SKM-1 (cell line): ENCODE data around the gene CCDC124.

Experiments used
- DNase-seq: peaks from one replicate; lab custom pipeline; 2025; ENCODE audit not compliant: unreplicated experiment; lab: John Stamatoyannopoulos, UW

The CCDC124 gene

GRCh38 chr19:17951990-17952976 is 19.5 kb downstream of the CCDC124 start:
- no peak for DNase-seq

- DNase-seq, result no peak
Observed at GRCh38 chr19:17953316-17953801, 20.5 kb downstream of the CCDC124 start.

GRCh38 chr19:17953869-17954268 is 21.1 kb downstream of the CCDC124 start:
- DNase-seq, result no peak

GRCh38 chr19:17954401-17954800 is 21.6 kb downstream of the CCDC124 start:
- DNase-seq, result no peak

- DNase-seq, result no peak
Observed at GRCh38 chr19:17957149-17957849, 24.5 kb downstream of the CCDC124 start.

- DNase-seq, result no peak
Observed at GRCh38 chr19:17957885-17958284, 25.1 kb downstream of the CCDC124 start.

- DNase-seq, result no peak
Observed at GRCh38 chr19:17963936-17964691, 31.3 kb downstream of the CCDC124 start.

GRCh38 chr19:17965370-17966128 is 32.7 kb downstream of the CCDC124 start:
- no peak for DNase-seq

- no peak for DNase-seq
Observed at GRCh38 chr19:17966129-17966483, 33.3 kb downstream of the CCDC124 start.

- DNase-seq, result no peak
Observed at GRCh38 chr19:17966550-17967256, 33.9 kb downstream of the CCDC124 start, which contains the start of gene KCNN1. TSS of gene KCNN1 (plus strand) at chr19:17967107. CDS start at chr19:17973889, 6,782 bp downstream.

GRCh38 chr19:17967257-17968051 is 34.6 kb downstream of the CCDC124 start:
- no peak for DNase-seq

GRCh38 chr19:17968362-17968761 is 35.5 kb downstream of the CCDC124 start:
- no peak for DNase-seq

- no peak for DNase-seq
Observed at GRCh38 chr19:17969096-17969792, 36.4 kb downstream of the CCDC124 start.

- no peak for DNase-seq
Observed at GRCh38 chr19:17972230-17972629, 39.4 kb downstream of the CCDC124 start.

- no peak for DNase-seq
Observed at GRCh38 chr19:17973759-17974158, 40.9 kb downstream of the CCDC124 start.

- no peak for DNase-seq
Observed at GRCh38 chr19:17974551-17974950, 41.7 kb downstream of the CCDC124 start.

- no peak for DNase-seq
Observed at GRCh38 chr19:17975032-17975431, 42.2 kb downstream of the CCDC124 start.

- DNase-seq, result no peak
Observed at GRCh38 chr19:17977021-17977420, 44.2 kb downstream of the CCDC124 start.
